GM10847 (cell line): ENCODE measurements around the gene AMDHD2.

Source experiments
- POLR2A ChIP-seq: IDR thresholded peaks from 2 replicates; pipeline ENCODE4 v1.6.1; 2011; ENCODE audit not compliant: insufficient read length; ENCODE audit errors: extremely low read depth

AMDHD2 gene

GRCh38 chr16:2478279-2478678 is 41.9 kb upstream of the AMDHD2 start:
- TF ChIP-seq POLR2A = no peak

GRCh38 chr16:2480948-2481347 is 39.2 kb upstream of the AMDHD2 start:
- TF ChIP-seq POLR2A = no peak

GRCh38 chr16:2481676-2482075 is 38.5 kb upstream of the AMDHD2 start:
- no peak for TF ChIP-seq POLR2A

- TF ChIP-seq POLR2A = no peak
These were observed 37.9 kb upstream of the AMDHD2 start for GRCh38 chr16:2482249-2482648.

- TF ChIP-seq POLR2A = no peak
These were observed 37.2 kb upstream of the AMDHD2 start for GRCh38 chr16:2482708-2483534.

GRCh38 chr16:2483939-2484897 is 36.0 kb upstream of the AMDHD2 start:
- no peak for TF ChIP-seq POLR2A

GRCh38 chr16:2484898-2485508 is 35.2 kb upstream of the AMDHD2 start:
- TF ChIP-seq POLR2A = no peak

- no peak for TF ChIP-seq POLR2A
These were observed 34.2 kb upstream of the AMDHD2 start for GRCh38 chr16:2485811-2486507.

- no peak for TF ChIP-seq POLR2A
These were observed 33.3 kb upstream of the AMDHD2 start for GRCh38 chr16:2486645-2487516.

GRCh38 chr16:2487517-2487842 is 32.7 kb upstream of the AMDHD2 start:
- no peak for TF ChIP-seq POLR2A

- TF ChIP-seq POLR2A = no peak
These were observed 32.2 kb upstream of the AMDHD2 start for GRCh38 chr16:2487903-2488531.

GRCh38 chr16:2489581-2489980 is 30.6 kb upstream of the AMDHD2 start:
- TF ChIP-seq POLR2A = no peak

GRCh38 chr16:2490190-2491105 is 29.7 kb upstream of the AMDHD2 start:
- TF ChIP-seq POLR2A = no peak
